Heart left ventricle (tissue), 16 donors: ENCODE results near the gene LCT. TPM values are rescaled to one million over a fixed set of nuclear protein-coding genes. Genes with fewer than 3 reads are reported as not detected.
A peak's percentile ranks its signal among the peaks of the same experiment; 100 is the strongest.

Experiments used
- ATAC-seq, 4 donors: fragments of 200-7000 bp; cut with Tn5 transposase; one replicate each; pipeline ENCODE4 v1.9.1; 2020 to 2022; ENCODE audit warnings: moderate library complexity in 4 of 4, mild to moderate bottlenecking in 3 of 4, moderate number of reproducible peaks in 1 of 4
- DNase-seq, 5 donors: peaks; one replicate each; pipeline ENCODE4 v3.0.0-alpha.2; 2020
- H3K27ac ChIP-seq, 12 donors: fragments of 200-600 bp; sonication (generic) in 4 of 12; one replicate each; pipeline versions ENCODE4 v1.5.0 to v1.8.0; 2016 to 2022; ENCODE audit warnings: mild to moderate bottlenecking in 2 of 12
- H3K27me3 ChIP-seq, 9 donors: fragments of 200-600 bp; sonication (generic) in 2 of 9; one replicate each; pipeline versions ENCODE4 v1.5.1 to v1.8.0; 2016 to 2022; ENCODE audit warnings: mild to moderate bottlenecking in 3 of 9
- H3K36me3 ChIP-seq, 9 donors: fragments of 200-600 bp; sonication (generic) in 2 of 9; one replicate each; pipeline versions ENCODE4 v1.5.0 to v1.8.0; 2018 to 2022; ENCODE audit warnings: mild to moderate bottlenecking in 2 of 9
- H3K4me1 ChIP-seq, 12 donors: fragments of 200-600 bp; sonication (generic) in 4 of 12; one replicate each; pipeline versions ENCODE4 v1.5.0 to v1.8.0; 2016 to 2022; ENCODE audit warnings: mild to moderate bottlenecking in 3 of 12
- H3K4me3 ChIP-seq, 12 donors: fragments of 200-600 bp; sonication (generic) in 4 of 12; one replicate each; pipeline versions ENCODE4 v1.5.0 to v1.8.0; 2017 to 2022; ENCODE audit warnings: mild to moderate bottlenecking in 9 of 12, moderate library complexity in 4 of 12
- H3K9me3 ChIP-seq, 12 donors: fragments of 200-600 bp; sonication (generic) in 4 of 12; one replicate each; pipeline versions ENCODE4 v1.5.0 to v1.8.0; 2016 to 2022; ENCODE audit warnings: mild to moderate bottlenecking in 1 of 12
- CTCF ChIP-seq, 12 donors: fragments of 200-600 bp; sonication (generic) in 4 of 12; IDR thresholded peaks; one replicate each; pipeline versions ENCODE4 v1.5.0 to v1.8.0; 2018 to 2022; ENCODE audit warnings: antibody characterized with exemption in 12 of 12, mild to moderate bottlenecking in 5 of 12
- POLR2A ChIP-seq, 2 donors: fragments of 450-650 bp; IDR thresholded peaks; one replicate each; pipeline ENCODE4 v1.6.1; 2017; ENCODE audit warnings: antibody characterized with exemption in 2 of 2, mild to moderate bottlenecking in 2 of 2, moderate library complexity in 2 of 2
- WGBS, 4 donors: extraction: QIAGEN DNeasy Blood & Tissue Kit in 2 of 4; methylation state at CpG; one replicate each; pipeline versions ENCODE4 v1.1.5 to v1.1.7; 2013 to 2018; 5-methylcytosine and 5-hydroxymethylcytosine counted together
- intact Hi-C, 10 donors: fragments of 100-400 bp; cut with DNase I; formaldehyde crosslinking; loops; one replicate each; pipeline versions ENCODE4 v1.11.1 to v1.14.2; 2022
- polyA plus RNA-seq, 2 donors: library from polyadenylated mRNA; stranded (reverse); fragments of 200-250 nt; gene quantifications; one replicate each; pipeline ENCODE4 v1.2.3, GENCODE V29; 2013
- total RNA-seq, 9 donors: library from RNA; depleted of rRNA in 2 of 9; stranded (reverse); fragments of >200 nt in 2 of 9; fragmentation: NEBNext Ultra II Directional in 3 of 9; extraction: Animal tissue kit (Norgen Biotek cat#: 25700) in 3 of 9; gene quantifications; one replicate each; pipeline versions ENCODE4 v1.1.0 to v1.2.4, GENCODE V29; 2016 to 2023
- donor health status: ischemic (EF 13 %, LVEDD 7.1; RV severe dilation, severe dysfunction).
- donor health status: healthy with polysubstance abuse.
- donor health status: DM: no; HTN: yes; CAD: no.
- donor health status: DM: no; HTN: no; CAD: no.
- donor health status: ischemic (EF 25% LVEDD 6.9; RV normal size, moderate dysfunction).
- donor health status: ischemic (EF 25% LVEDD 5.7; RV mildly dilated, moderate dysfunction).
- donor health status: healthy.
- donor health status: DM: yes; HTN: yes; CAD: no.
- donor health status: ischemic (EF 35%, LVEDD 5.7; RV mildly dilated, moderate dysfunction).
- donor health status: nonischemic (EF 11% LVEDD 7.7; RV severe dilation, severe dysfunction).
- donor health status: DM: yes; HTN: yes; CAD: no.
- donor health status: PGD.
- donor health status: ischemic (EF 29% LVEDD 5.4; RV normal size, mild dysfunction).
- donor health status: nonischemic (EF 23%, LVEDD 6.1; RV moderate dilation, normal function).

LCT gene
- total and polyA plus RNA-seq, 11 donors, result 0.06 TPM; not detected in 10

- no peak for DNase-seq
- peak overlapping the region in 6 of 12 donors; percentile 75 to 100 (median 96) for H3K4me3 ChIP-seq
- TF ChIP-seq CTCF (IDR thresholded peaks at IDR 0.05) (no peak), POLR2A (IDR thresholded peaks at IDR 0.05) (no peak)
- intact Hi-C loops, result loop anchor here in 3 of 10 donors (5.0 to 10.0 kb wide), 3 partner anchors 209 to 692 kb away; partner anchors contain the start of genes R3HDM1 (in 2 of the 3), ZRANB3 (in 2 of the 3) and RAB3GAP1 (in 1 of the 3)
- peak overlapping the region in 3 of 12 donors; percentile 94 to 100 (median 100) for H3K27ac ChIP-seq
- 83 to 97% (median 87%) methylated on average over 1 of the region's 1 CpG for WGBS, 4 donors
- ATAC-seq, result no peak
- H3K36me3 ChIP-seq, result peaks cover 0 to 33% (median 15%) of the 10 kb centered on the region in 9 donors
- peaks cover 0 to 35% (median 26%) of the 10 kb centered on the region in 12 donors for H3K4me1 ChIP-seq
- H3K27me3 ChIP-seq, result no peaks in the 10 kb centered on the region
- H3K9me3 ChIP-seq, result no peaks in the 10 kb centered on the region
Observed at GRCh38 chr2:135743860-135744259, 93.1 kb downstream of the LCT start.

- no peak for TF ChIP-seq POLR2A (IDR thresholded peaks at IDR 0.05)
- no peak for TF ChIP-seq CTCF (IDR thresholded peaks at IDR 0.05)
- peak overlapping the region; percentile 86 to 100 (median 98) for H3K27ac ChIP-seq
- ATAC-seq, result peak in 3 of 4 donors; percentile 22 to 45 (median 42)
- peaks cover 0 to 35% (median 26%) of the 10 kb centered on the region in 12 donors for H3K4me1 ChIP-seq
- intact Hi-C loops, result loop anchor here in 3 of 10 donors (5.0 to 10.0 kb wide), 3 partner anchors 208 to 690 kb away; partner anchors contain the start of genes R3HDM1 (in 2 of the 3), ZRANB3 (in 2 of the 3) and RAB3GAP1 (in 1 of the 3)
- peaks cover 0 to 18% (median 1%) of the 10 kb centered on the region in 9 donors for H3K36me3 ChIP-seq
- H3K27me3 ChIP-seq, result no peaks in the 10 kb centered on the region
- H3K4me3 ChIP-seq, result peak overlapping the region; percentile 50 to 100 (median 89)
- 0 to 1% (median 1%) methylated on average over 20 to 34 of the region's 34 CpGs for WGBS, 4 donors
- DNase-seq, result peak in 3 of 5 donors; percentile 27 to 51 (median 39)
- no peaks in the 10 kb centered on the region for H3K9me3 ChIP-seq
Observed at GRCh38 chr2:135742325-135742757, 94.6 kb downstream of the LCT start.

- no peaks in the 10 kb centered on the region for H3K27me3 ChIP-seq
- H3K4me3 ChIP-seq, result peak within 1 kb of the TSS; percentile 50 to 100 (median 89)
- no peaks in the 10 kb centered on the region for H3K9me3 ChIP-seq
- ATAC-seq (peak; percentile 97 to 100 (median 98)), DNase-seq (peak; percentile 98 to 99 (median 98))
- H3K4me1 ChIP-seq, result peaks cover 0 to 35% (median 26%) of the 10 kb centered on the region in 12 donors
- peaks cover 0 to 17% (median 0%) of the 10 kb centered on the region in 9 donors for H3K36me3 ChIP-seq
- WGBS, 4 donors, result 0 to 1% (median 1%) methylated on average over 74 to 93 of the region's 93 CpGs
- peak within 1 kb of the TSS; percentile 86 to 100 (median 98) for H3K27ac ChIP-seq
- peak; percentile 71 to 82 for TF ChIP-seq POLR2A (IDR thresholded peaks at IDR 0.05)
- TF ChIP-seq CTCF (IDR thresholded peaks at IDR 0.05), result peak in 9 of 12 donors; percentile 20 to 55 (median 41)
- intact Hi-C loops, result loop anchor here in 4 of 10 donors (2.0 to 10.0 kb wide), 4 partner anchors 207 to 689 kb away; partner anchors contain the start of genes R3HDM1 (in 4 of the 4), ZRANB3 (in 4 of the 4) and RAB3GAP1 (in 1 of the 4)
Observed at GRCh38 chr2:135741395-135742324, 95.3 kb downstream of the LCT start, which contains the start of gene UBXN4. Gene UBXN4 (plus strand): TSS chr2:135741855. CDS start chr2:135741930, 75 bp downstream.
